Measurements from ENCODE around the gene TRIM66.

The TRIM66 gene

DNA sequence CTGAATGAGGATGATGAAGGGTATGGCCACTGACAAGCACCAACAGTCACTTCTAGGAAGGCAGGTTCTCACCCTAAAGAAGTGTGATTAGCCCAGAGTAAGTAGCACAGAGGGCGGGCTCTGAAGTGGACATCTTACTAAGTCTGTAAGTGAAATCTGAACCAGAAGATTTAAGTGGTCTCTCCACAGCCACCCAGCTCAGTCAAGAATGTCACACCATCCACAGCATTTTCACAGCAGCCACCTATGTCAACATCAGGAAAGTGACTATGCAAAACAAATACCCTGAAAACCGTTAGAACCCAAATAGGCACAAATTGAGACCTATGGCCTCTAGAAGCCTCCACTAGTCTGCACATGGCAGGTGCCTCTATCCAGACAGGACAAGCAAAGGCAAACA is 65.4 kb downstream of the TRIM66 start:
- no peak overlapping the region for H3K4me3 ChIP-seq (ENCODE audit: insufficient read depth, low read depth, low read length, poor library complexity, severe bottlenecking)
- H3K27ac ChIP-seq (ENCODE audit: insufficient read depth, low read length, poor library complexity, severe bottlenecking) = no peak overlapping the region
- peaks cover 30% of the 10 kb centered on the region for H3K36me3 ChIP-seq (ENCODE audit: control insufficient read depth, insufficient read depth, low read length)
- H3K9me3 ChIP-seq (ENCODE audit: control insufficient read depth, low read length) = no peaks in the 10 kb centered on the region
- DNase-seq = no peak
- no peaks in the 10 kb centered on the region for H3K4me1 ChIP-seq (ENCODE audit: control insufficient read depth, insufficient read depth, low read length, poor library complexity, severe bottlenecking)
- no peaks in the 10 kb centered on the region for H3K27me3 ChIP-seq (replicated peaks; ENCODE audit: control insufficient read depth, insufficient read depth, low read length, poor library complexity, severe bottlenecking)

DNA sequence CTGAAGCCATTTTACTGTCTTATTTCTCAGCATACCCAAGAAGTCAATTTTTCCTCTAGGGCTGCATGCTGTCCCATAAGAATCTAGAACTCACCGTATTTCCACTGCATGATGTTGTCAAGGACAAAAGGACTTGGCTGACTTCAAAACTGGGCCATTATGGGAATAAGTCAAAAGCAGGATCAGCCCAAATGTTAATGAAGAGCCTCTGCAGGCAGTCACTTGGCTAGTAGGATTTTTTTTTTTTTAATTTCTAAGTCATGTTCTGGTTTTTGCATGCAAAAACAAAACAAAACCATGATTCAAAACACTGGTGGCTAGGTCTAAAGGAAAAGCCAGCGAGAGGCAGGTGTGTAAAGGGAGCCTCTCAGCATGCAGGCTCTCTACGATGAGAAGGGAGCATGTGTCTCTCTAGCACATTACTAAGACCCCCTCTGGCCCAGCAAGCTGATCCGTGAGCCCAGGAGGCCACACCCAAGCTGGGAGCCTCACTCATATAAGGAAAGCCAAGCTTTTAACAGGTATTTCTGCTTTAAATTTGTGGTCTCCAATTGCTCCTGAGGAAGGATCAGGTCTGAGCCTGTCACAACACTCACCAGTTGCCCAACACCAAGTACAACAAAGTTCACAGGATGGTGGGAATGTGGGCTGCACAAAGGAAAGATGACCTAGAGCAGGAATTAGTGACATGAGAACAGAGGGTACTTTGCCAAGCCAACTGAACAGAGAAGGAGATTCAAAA is 67.0 kb downstream of the TRIM66 start:
- H3K36me3 ChIP-seq (ENCODE audit: control insufficient read depth, insufficient read depth, low read length) = peaks cover 17% of the 10 kb centered on the region

GRCh38 chr11:8614497-8614896 is 68.0 kb downstream of the TRIM66 start:
- H3K27ac ChIP-seq (ENCODE audit: insufficient read depth, low read length, poor library complexity, severe bottlenecking) = no peak overlapping the region
- H3K36me3 ChIP-seq (ENCODE audit: control insufficient read depth, insufficient read depth, low read length) = peaks cover 10% of the 10 kb centered on the region
- no peaks in the 10 kb centered on the region for H3K27me3 ChIP-seq (replicated peaks; ENCODE audit: control insufficient read depth, insufficient read depth, low read length, poor library complexity, severe bottlenecking)
- no peak overlapping the region for H3K4me3 ChIP-seq (ENCODE audit: insufficient read depth, low read depth, low read length, poor library complexity, severe bottlenecking)
- no peaks in the 10 kb centered on the region for H3K9me3 ChIP-seq (ENCODE audit: control insufficient read depth, low read length)
- no peak for DNase-seq
- no peaks in the 10 kb centered on the region for H3K4me1 ChIP-seq (ENCODE audit: control insufficient read depth, insufficient read depth, low read length, poor library complexity, severe bottlenecking)

More for the DNA sequence above, 67.0 kb downstream of the TRIM66 start:
- no peak overlapping the region for H3K4me3 ChIP-seq (ENCODE audit: insufficient read depth, low read depth, low read length, poor library complexity, severe bottlenecking)
- H3K4me1 ChIP-seq (ENCODE audit: control insufficient read depth, insufficient read depth, low read length, poor library complexity, severe bottlenecking) = no peaks in the 10 kb centered on the region
- H3K27ac ChIP-seq (ENCODE audit: insufficient read depth, low read length, poor library complexity, severe bottlenecking) = no peak overlapping the region
- DNase-seq = no peak
- no peaks in the 10 kb centered on the region for H3K9me3 ChIP-seq (ENCODE audit: control insufficient read depth, low read length)
- no peaks in the 10 kb centered on the region for H3K27me3 ChIP-seq (replicated peaks; ENCODE audit: control insufficient read depth, insufficient read depth, low read length, poor library complexity, severe bottlenecking)

DNA sequence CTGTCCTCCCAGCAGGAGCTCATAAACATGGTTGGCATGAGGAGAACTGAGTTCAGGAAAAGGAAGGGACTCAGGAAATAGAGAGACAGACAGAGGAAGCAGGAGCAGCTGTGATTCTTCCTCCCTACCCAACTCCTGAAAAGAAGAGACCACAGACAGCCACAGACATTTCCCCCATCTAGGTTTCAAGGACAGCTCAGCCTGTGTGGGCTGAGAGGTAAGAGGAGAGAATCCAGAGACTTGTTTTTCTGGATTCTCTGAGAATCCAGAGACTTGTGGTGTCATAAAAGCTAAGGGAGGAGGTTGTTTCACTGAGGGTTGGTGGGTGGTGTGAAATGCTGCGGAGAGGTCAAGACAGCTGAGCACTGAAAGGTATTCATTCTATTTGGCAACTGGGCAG is 69.4 kb downstream of the TRIM66 start:
- no peak for DNase-seq
- Histone ChIP-seq H3K4me1 (ENCODE audit: control insufficient read depth, insufficient read depth, low read length, poor library complexity, severe bottlenecking) (no peaks in the 10 kb centered on the region), H3K4me3 (ENCODE audit: insufficient read depth, low read depth, low read length, poor library complexity, severe bottlenecking) (no peak overlapping the region), H3K27ac (ENCODE audit: insufficient read depth, low read length, poor library complexity, severe bottlenecking) (no peak overlapping the region), H3K36me3 (ENCODE audit: control insufficient read depth, insufficient read depth, low read length) (peaks cover 4% of the 10 kb centered on the region), H3K9me3 (ENCODE audit: control insufficient read depth, low read length) (no peaks in the 10 kb centered on the region), H3K27me3 (replicated peaks; ENCODE audit: control insufficient read depth, insufficient read depth, low read length, poor library complexity, severe bottlenecking) (no peaks in the 10 kb centered on the region)

GRCh38 chr11:8612522-8612921 is 69.9 kb downstream of the TRIM66 start:
- Histone ChIP-seq H3K4me1 (ENCODE audit: control insufficient read depth, insufficient read depth, low read length, poor library complexity, severe bottlenecking) (no peaks in the 10 kb centered on the region), H3K4me3 (ENCODE audit: insufficient read depth, low read depth, low read length, poor library complexity, severe bottlenecking) (no peak overlapping the region), H3K27ac (ENCODE audit: insufficient read depth, low read length, poor library complexity, severe bottlenecking) (no peak overlapping the region), H3K27me3 (replicated peaks; ENCODE audit: control insufficient read depth, insufficient read depth, low read length, poor library complexity, severe bottlenecking) (no peaks in the 10 kb centered on the region), H3K36me3 (ENCODE audit: control insufficient read depth, insufficient read depth, low read length) (peaks cover 4% of the 10 kb centered on the region), H3K9me3 (ENCODE audit: control insufficient read depth, low read length) (no peaks in the 10 kb centered on the region)
- no peak for DNase-seq

DNA sequence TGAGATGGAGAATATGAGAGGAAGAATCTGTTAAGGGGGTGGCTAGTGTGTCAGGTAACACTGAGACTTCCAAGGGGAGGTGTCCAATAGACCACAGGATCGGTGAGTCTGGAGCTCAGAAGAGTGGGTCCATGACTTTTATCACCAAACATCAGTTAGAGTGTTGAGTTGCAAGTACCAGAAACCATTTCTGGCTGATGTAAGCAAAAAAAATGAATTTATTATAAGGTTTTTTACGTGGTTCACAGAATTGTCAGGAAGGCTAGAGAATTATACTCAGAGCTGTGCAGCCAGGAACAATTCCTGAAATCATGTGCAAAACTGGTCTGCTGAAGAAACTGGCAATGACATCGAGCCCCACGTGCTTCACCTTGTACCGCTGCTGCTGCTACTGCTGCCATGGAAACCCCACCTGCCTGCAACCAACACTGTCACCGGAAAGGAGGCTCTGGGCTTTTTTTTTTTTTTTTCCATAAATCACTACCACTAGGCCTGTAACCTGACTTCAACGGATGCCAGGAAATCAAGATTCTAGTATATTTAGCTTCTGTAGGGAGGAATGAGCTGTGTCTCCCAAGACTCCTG is 71.8 kb downstream of the TRIM66 start:
- Histone ChIP-seq H3K27me3 (replicated peaks; ENCODE audit: control insufficient read depth, insufficient read depth, low read length, poor library complexity, severe bottlenecking) (no peaks in the 10 kb centered on the region), H3K9me3 (ENCODE audit: control insufficient read depth, low read length) (no peaks in the 10 kb centered on the region), H3K4me1 (ENCODE audit: control insufficient read depth, insufficient read depth, low read length, poor library complexity, severe bottlenecking) (no peaks in the 10 kb centered on the region), H3K4me3 (ENCODE audit: insufficient read depth, low read depth, low read length, poor library complexity, severe bottlenecking) (no peak overlapping the region), H3K27ac (ENCODE audit: insufficient read depth, low read length, poor library complexity, severe bottlenecking) (no peak overlapping the region), H3K36me3 (ENCODE audit: control insufficient read depth, insufficient read depth, low read length) (no peaks in the 10 kb centered on the region)
- DNase-seq = no peak

DNA sequence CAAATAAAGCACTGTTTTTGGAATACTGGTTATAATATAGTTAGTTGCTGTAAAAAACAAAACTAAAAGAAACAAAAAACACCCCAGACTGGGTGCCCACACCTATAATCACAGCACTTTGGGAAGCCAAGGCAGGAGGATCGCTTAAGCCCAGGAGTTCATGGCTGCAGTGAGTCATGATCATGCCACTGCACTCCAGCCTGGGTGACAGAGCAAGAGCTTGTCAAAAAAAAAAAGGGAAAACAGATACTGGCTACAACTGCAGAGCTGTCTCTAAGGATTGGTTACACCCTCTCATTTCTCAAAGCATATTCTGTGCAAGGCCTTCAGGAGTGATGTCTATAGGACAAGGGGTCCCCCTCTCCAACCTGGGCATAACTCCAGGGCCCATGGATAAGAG is 73.8 kb downstream of the TRIM66 start:
- no peaks in the 10 kb centered on the region for H3K9me3 ChIP-seq (ENCODE audit: control insufficient read depth, low read length)
- H3K36me3 ChIP-seq (ENCODE audit: control insufficient read depth, insufficient read depth, low read length) = no peaks in the 10 kb centered on the region
- no peaks in the 10 kb centered on the region for H3K4me1 ChIP-seq (ENCODE audit: control insufficient read depth, insufficient read depth, low read length, poor library complexity, severe bottlenecking)
- peaks cover 6% of the 10 kb centered on the region for H3K27me3 ChIP-seq (replicated peaks; ENCODE audit: control insufficient read depth, insufficient read depth, low read length, poor library complexity, severe bottlenecking)
- no peak for DNase-seq
- no peak overlapping the region for H3K4me3 ChIP-seq (ENCODE audit: insufficient read depth, low read depth, low read length, poor library complexity, severe bottlenecking)
- no peak overlapping the region for H3K27ac ChIP-seq (ENCODE audit: insufficient read depth, low read length, poor library complexity, severe bottlenecking)

DNA sequence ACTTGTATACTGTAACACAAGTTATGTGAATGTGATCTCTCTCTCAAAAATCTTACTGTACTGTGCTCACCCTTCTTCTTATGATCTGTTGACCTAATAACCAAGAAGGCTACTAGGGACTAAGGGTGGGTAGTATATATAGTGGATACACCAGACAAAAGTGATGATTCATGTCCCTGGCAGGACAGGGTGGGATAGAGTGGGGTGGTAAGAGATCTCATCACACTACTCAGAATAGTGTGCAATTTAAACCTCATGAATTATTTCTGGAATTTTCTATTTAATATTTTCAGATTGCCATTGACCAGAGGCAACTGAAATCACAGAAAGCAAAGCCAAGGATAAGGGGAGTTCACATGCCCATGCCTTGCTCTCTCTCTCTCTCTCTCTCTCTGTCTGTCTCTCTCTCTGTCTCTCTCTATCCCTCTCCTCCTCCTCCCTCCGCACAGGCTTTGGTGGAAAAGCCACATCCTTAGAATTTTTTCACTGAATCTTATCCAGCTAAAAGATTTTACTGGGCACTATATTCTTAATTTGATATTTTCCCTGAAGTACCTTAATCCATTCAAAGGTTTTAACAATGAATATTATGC is 76.4 kb downstream of the TRIM66 start:
- no peaks in the 10 kb centered on the region for H3K9me3 ChIP-seq (ENCODE audit: control insufficient read depth, low read length)
- DNase-seq = no peak
- no peak overlapping the region for H3K4me3 ChIP-seq (ENCODE audit: insufficient read depth, low read depth, low read length, poor library complexity, severe bottlenecking)
- H3K27me3 ChIP-seq (replicated peaks; ENCODE audit: control insufficient read depth, insufficient read depth, low read length, poor library complexity, severe bottlenecking) = peaks cover 6% of the 10 kb centered on the region
- no peaks in the 10 kb centered on the region for H3K36me3 ChIP-seq (ENCODE audit: control insufficient read depth, insufficient read depth, low read length)
- H3K4me1 ChIP-seq (ENCODE audit: control insufficient read depth, insufficient read depth, low read length, poor library complexity, severe bottlenecking) = no peaks in the 10 kb centered on the region
- no peak overlapping the region for H3K27ac ChIP-seq (ENCODE audit: insufficient read depth, low read length, poor library complexity, severe bottlenecking)

- Histone ChIP-seq H3K9me3 (ENCODE audit: control insufficient read depth, low read length) (no peaks in the 10 kb centered on the region), H3K36me3 (ENCODE audit: control insufficient read depth, insufficient read depth, low read length) (no peaks in the 10 kb centered on the region), H3K27me3 (replicated peaks; ENCODE audit: control insufficient read depth, insufficient read depth, low read length, poor library complexity, severe bottlenecking) (peaks cover 6% of the 10 kb centered on the region), H3K27ac (ENCODE audit: insufficient read depth, low read length, poor library complexity, severe bottlenecking) (no peak overlapping the region), H3K4me3 (ENCODE audit: insufficient read depth, low read depth, low read length, poor library complexity, severe bottlenecking) (no peak overlapping the region), H3K4me1 (ENCODE audit: control insufficient read depth, insufficient read depth, low read length, poor library complexity, severe bottlenecking) (no peaks in the 10 kb centered on the region)
- no peak for DNase-seq
Observed at GRCh38 chr11:8604078-8604723, 78.3 kb downstream of the TRIM66 start.

DNA sequence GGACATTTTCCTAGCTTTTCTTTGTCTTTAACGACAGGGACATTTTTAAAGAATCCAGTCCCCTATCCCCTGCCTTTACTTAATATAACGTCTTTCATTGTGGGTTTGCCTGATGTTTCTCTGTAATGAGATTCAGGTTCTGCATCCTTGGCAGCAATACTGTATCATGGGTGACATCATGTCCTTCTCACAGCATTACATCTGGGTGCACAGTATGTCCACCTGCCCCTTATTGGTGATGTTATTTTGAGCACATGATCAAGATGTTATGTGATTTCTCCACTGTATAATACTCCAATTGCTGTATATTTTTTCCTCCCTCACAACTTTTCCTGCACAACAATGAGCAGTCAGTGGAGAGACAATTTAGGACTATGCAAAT is 78.8 kb downstream of the TRIM66 start:
- Histone ChIP-seq H3K36me3 (ENCODE audit: control insufficient read depth, insufficient read depth, low read length) (no peaks in the 10 kb centered on the region), H3K27me3 (replicated peaks; ENCODE audit: control insufficient read depth, insufficient read depth, low read length, poor library complexity, severe bottlenecking) (peaks cover 6% of the 10 kb centered on the region), H3K27ac (ENCODE audit: insufficient read depth, low read length, poor library complexity, severe bottlenecking) (no peak overlapping the region), H3K4me1 (ENCODE audit: control insufficient read depth, insufficient read depth, low read length, poor library complexity, severe bottlenecking) (no peaks in the 10 kb centered on the region), H3K4me3 (ENCODE audit: insufficient read depth, low read depth, low read length, poor library complexity, severe bottlenecking) (no peak overlapping the region), H3K9me3 (ENCODE audit: control insufficient read depth, low read length) (no peaks in the 10 kb centered on the region)
- DNase-seq = no peak

All from effector memory CD4-positive, alpha-beta T cell (primary cell).